H1 (cell line): ENCODE data around the gene GDF2. TPM values are rescaled to one million over a fixed set of nuclear protein-coding genes. Genes with fewer than 3 reads are reported as not detected.

Experiments
- CEBPB ChIP-seq: IDR thresholded peaks from 2 replicates; pipeline ENCODE4 v1.6.1; 2012; ENCODE audit warnings: low read depth, low read length
- HDAC6 ChIP-seq: IDR thresholded peaks from one replicate; pipeline ENCODE4 v1.7.1; 2012; ENCODE audit warnings: low read depth, mild to moderate bottlenecking, inconsistent platforms, low read length, moderate library complexity
- PHF8 ChIP-seq: fragments of 200-600 bp; sonication (generic); conservative IDR thresholded peaks from 2 replicates; pipeline ENCODE4 v1.7.1; 2012; ENCODE audit warnings: low read depth, mild to moderate bottlenecking, inconsistent platforms, low read length, moderate library complexity
- TBP ChIP-seq: IDR thresholded peaks from 2 replicates; pipeline ENCODE4 v1.6.1; 2011; ENCODE audit warnings: low read depth, low read length, improper control_type of control experiment
- polyA plus RNA-seq, 7 experiments: library from polyadenylated mRNA; depleted of rRNA in 3 of 7; stranded (reverse) in 5 of 7; unstranded in 2 of 7; fragments of >200 nt in 5 of 7; fragments of 200-250 nt in 2 of 7; gene quantifications; 1 replicate in 5 of 7; 2 replicates in 1 of 7; 4 replicates in 1 of 7; pipeline versions ENCODE4 v1.2.1 to v1.2.3, GENCODE V29; 2011 to 2013; ENCODE audit warnings: missing spikeins in 2 of 7, mixed read lengths in 2 of 7
- total RNA-seq: library from RNA; stranded (reverse); fragmentation: NEBNext Ultra II Directional; extraction: Animal tissue kit (Norgen Biotek cat#: 25700); gene quantifications from 2 replicates; pipeline ENCODE4 v1.2.1, GENCODE V29; 2021
- TF ChIP-seq, protein P1 (sequence below): IDR thresholded peaks from 2 replicates; pipeline ENCODE4 v1.6.1; 2012; ENCODE audit warnings: low read length, inconsistent platforms

The GDF2 gene
- total and polyA plus RNA-seq, 2 of the 8 experiments (the other 6 are each of a cell fraction or from before 2014, with no cell fraction given), result not detected

DNA sequence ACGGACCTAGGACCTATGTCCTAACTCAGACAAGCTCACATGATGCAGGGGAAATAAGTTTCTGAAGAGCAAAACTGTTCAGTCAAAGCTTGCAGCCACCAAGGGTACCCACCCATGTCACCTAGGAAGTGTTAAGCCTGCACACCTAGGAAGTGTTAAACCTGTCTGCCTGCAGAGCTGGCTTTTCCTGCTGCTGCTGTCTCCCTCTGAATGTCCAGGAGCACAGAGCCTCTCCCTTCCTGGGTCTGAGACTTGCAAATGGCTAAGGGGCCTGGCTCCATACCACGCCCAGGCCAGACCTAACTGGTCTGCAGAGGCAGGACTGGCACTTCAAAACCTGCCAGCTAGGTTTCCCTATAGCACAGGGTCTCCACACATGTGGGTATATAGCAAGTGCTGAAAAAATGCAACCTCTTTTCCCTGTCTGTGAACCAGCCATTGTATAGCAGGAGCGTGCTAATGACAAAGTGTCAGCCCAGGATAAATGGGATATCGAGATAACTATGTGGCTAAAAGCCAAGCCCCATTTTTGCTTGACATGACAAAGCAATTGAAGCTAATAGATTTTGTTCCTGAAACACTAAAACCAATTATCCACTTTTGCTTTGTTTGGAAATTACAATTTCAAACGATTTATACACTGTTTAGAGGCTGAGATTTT lies 1.5 kb downstream of the GDF2 start (continued):
- TF ChIP-seq, protein P1, sequence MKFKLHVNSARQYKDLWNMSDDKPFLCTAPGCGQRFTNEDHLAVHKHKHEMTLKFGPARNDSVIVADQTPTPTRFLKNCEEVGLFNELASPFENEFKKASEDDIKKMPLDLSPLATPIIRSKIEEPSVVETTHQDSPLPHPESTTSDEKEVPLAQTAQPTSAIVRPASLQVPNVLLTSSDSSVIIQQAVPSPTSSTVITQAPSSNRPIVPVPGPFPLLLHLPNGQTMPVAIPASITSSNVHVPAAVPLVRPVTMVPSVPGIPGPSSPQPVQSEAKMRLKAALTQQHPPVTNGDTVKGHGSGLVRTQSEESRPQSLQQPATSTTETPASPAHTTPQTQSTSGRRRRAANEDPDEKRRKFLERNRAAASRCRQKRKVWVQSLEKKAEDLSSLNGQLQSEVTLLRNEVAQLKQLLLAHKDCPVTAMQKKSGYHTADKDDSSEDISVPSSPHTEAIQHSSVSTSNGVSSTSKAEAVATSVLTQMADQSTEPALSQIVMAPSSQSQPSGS, result no peak
- no peak for TF ChIP-seq TBP
- TF ChIP-seq CEBPB, result no peak
- no peak for TF ChIP-seq PHF8
- no peak for TF ChIP-seq HDAC6
